GM04504 (cell line): Measurements from ENCODE around the gene CIB4.
A peak's percentile ranks its signal among the peaks of the same experiment; 100 is the strongest.

Experiments
- DNase-seq: peaks from one replicate; pipeline ENCODE4 v3.0.0-alpha.2; 2012; ENCODE audit warnings: low read depth

CIB4 gene

GRCh38 chr2:26581991-26582842 is 58.9 kb downstream of the CIB4 start:
- DNase-seq: no peak

DNA sequence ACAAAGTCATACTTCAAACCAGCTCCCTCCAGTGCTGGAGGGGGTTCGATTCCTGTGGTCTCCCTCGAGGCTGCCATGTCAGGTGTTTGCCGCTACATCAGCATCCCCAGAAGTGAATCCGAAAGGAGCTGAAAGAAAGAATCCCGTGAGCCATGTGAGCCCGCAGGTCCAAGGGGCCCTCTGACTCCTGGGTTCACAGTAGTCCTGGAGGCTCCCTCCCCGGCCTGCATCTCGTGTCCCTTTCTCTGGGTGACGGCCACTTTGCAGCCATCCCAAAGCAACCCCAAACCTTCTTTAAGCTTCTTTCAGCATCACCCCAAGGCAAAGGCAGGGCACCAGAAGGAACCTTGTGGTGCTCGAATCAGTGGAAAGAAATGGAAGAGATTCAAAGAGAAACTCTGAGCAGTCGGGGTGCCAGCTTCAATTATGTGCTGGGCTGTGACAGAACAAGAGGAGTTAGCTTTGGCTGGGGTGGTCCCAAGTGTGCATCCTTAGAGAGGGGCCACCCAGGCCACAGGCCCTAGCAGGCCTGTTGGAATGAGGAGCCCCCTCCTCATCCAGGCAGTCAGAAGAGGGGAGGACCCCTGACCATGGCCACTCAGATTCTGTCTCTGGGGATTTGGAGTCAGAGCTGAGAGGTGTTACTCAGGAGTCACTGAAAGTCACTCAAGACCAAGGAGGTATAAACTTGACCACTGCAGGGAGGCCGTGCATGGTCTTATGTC is 59.7 kb downstream of the CIB4 start:
- DNase-seq: no peak

GRCh38 chr2:26580751-26581150 is 60.4 kb downstream of the CIB4 start:
- DNase-seq: no peak

DNA sequence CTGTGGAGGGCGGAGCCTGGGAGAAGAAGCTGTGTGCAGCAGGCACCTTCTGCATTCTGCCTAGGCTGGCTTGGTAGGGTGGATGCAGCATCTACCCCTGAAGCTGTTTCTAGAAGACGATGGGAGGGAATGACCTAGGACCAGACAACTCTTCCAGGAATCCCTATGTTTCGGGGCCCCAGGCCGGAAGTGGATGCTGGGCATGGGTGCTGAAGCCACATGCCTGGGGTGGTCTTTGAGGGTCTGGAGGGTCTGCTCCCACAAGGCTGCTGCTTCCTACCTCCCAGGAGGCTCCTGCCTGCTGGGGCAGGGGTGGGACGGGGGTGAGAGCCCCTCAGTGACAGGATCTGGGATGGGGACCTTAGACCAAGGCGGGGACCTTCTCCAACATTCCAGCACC is 61.0 kb downstream of the CIB4 start:
- no peak for DNase-seq

GRCh38 chr2:26579723-26580040 is 61.5 kb downstream of the CIB4 start:
- no peak for DNase-seq

- DNase-seq: no peak
These were observed 62.0 kb downstream of the CIB4 start for GRCh38 chr2:26579025-26579722.

- no peak for DNase-seq
These were observed 62.6 kb downstream of the CIB4 start for GRCh38 chr2:26578581-26578980.

- DNase-seq: no peak
These were observed 63.1 kb downstream of the CIB4 start for GRCh38 chr2:26578113-26578458.

GRCh38 chr2:26577442-26578112 is 63.6 kb downstream of the CIB4 start:
- peak; percentile 34 for DNase-seq

DNA sequence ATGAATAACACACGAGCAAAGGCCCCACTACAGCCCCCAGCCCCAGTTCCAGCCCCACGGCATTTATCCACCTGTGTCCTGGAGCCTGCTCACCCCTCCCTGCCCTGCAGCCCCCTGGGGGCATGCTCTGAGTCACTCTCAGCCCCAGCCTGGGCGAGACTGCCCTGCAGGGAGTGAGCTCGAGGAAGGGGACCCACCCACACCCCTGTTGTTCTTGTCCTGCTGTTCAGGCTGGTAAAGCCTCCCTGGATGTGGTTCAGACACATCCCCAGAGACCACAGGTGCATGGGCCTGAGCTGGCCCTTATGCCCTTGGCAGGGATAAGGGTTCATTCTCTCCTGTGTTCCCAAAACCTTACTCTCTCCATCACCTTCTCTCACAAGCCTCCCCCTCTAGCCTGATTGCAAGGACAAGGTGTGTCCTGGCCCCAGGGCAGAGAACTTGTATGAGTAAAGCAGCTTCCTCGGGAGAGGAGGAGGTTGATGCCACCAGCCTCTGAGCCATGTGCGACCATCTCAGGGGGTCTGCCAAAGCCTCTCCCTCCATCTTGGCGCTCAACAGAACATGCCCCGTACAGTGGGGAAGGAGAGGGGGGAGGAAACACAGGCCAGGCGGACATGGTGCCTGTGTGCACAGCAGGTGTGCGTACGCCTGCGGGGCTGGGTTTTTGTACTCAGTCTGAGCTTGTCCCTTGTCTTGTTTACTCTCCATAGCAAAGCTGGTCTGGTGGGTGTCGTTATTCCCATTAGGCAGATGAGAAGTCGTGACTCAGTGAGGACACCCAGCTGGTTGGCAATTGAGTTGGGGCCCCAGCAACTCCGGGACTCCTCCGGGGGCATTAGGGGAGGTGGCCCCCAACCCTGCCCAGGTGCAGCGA is 64.4 kb downstream of the CIB4 start:
- DNase-seq: no peak

DNA sequence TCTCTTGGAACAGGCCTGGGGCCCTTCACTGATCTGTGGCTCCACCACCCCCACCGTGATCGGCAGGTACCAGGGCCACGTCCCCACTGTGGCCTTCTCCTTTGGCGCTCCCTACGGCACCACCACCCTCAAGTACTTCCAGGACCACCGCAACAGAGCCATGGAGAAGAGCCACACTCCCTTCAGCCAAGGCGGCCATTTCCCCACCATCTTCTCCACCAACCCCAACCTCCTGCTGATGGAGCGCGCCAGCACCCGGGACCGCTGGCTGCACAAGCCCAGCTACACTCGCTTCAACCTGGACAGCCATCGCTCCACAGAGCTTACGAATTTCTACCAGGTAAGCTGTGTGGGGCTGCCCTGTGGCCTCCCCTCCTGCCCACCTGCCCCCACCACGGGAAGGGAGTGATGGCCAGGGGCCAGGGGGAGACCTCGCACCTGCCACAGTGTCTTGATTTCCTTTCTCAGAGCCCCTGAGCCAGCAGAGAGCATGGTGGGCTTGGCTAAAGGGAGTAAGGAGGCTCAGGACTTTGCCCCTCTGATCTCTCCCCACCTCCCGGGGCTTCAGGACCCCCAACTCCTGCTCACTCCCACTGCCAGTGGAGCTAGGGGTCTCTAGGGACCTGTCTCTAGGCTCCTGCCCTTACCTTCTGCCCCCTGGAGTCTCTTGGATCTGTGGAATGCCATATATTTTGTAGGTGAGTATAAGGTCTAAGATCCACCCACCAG is 65.2 kb downstream of the CIB4 start:
- DNase-seq: no peak

GRCh38 chr2:26574900-26575560 is 66.1 kb downstream of the CIB4 start:
- DNase-seq: no peak

GRCh38 chr2:26574066-26574899 is 66.9 kb downstream of the CIB4 start:
- no peak for DNase-seq

DNA sequence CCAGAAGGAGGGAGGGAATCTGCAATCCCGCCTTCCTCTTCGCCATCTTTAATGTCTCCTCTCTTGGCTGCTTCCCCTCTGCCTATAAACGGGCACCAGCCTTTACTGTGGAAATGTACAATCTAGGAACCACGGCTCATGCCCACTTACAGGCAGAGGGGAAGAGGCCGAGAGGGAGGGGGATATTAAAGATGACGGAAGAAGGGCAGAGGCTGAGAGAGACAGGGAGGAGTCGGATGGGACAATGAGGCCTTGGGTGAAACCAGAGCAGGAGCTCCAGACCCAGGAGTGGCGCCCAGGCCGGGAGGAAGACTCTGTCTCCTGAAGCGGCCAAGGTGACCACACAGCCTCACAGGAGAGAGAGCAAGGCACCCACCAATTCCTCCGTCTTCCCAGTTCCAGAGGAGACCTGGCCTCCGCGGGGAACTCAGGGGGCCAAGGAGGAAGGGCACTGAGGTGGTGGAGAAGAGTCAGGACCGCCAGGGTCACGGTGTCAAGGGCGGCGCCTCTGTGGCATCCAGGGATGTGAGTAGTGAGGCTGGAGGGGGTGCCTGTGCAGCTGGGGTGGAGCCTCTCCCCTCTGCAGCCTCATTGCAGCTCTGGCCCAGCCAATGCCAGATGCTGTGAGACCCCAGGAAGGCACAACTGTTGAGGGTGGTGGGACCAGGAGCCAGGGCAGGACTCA is 67.8 kb downstream of the CIB4 start:
- DNase-seq: no peak

DNA sequence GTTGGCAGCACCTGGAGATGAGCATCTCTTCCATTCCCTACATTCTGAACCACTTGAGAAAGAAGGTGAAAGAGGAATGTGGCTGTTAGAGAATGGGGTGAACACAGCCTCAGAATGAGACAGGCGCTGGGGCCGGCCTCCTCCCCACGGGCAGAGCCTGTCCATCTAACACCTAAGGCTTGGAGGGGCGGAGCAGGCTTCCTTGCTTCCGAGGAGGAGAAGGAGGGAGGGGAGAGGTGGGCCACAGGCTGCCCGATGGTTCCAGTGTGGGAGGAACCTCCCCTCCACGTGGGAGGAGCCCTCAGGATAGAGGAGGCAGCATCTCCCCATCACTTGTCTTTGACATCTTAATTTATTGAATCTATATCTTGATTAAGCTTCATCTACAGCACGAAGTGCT is 68.6 kb downstream of the CIB4 start:
- DNase-seq: no peak

DNA sequence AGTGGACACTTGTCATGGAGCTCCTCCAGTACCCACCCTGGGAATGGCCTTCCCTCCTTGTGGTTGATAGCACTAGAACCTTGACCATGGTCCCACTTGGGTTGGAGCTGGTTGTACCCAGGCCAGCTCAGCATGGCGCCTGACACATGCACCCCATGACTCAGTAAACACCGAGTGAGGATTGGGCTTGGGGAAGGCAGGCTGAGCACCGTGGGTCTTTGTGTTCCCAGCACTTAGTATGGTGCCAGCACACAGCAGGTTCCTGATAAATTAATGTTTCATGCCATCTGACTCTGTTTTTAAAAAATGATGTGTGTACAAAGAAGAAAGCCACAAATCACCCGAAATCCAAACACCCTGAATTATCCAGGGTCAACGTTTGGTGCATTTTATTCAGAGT is 69.8 kb downstream of the CIB4 start:
- no peak for DNase-seq

DNA sequence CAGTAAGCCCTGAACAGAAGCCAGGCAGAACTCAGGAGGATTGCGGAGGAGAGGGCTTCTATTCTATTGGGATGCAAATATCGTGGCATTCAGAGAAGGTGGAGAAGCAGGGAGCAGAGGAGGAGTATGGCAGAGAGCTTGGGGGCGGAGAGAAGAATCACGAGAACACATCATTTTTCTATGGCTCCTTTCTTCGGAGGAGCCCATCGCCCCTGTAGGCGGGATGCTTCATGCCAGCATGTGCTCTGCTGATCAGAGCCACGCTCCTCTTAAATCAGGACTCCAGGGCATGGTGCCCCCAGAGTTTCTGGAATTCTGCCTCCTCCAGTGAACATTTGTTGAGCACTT is 71.1 kb downstream of the CIB4 start:
- DNase-seq: no peak

GRCh38 chr2:26569216-26570082 is 71.7 kb downstream of the CIB4 start:
- no peak for DNase-seq
